K562 (cell line): ENCODE data around the gene RNU1-4. TPM values are rescaled to one million over a fixed set of nuclear protein-coding genes. Genes with fewer than 3 reads are reported as not detected.

ENCODE experiments used
- ATAC-seq: fragments of 200-7000 bp; cut with Tn5 transposase; 3 replicates; pipeline ENCODE4 v1.9.1; 2020; ENCODE audit warnings: moderate library complexity
- BruUV-seq: library from RNA; stranded (reverse); fragments of 400-500 nt; replicated peaks from 2 replicates; lab custom pipeline; 2021; lab: Mats Ljungman, UMichigan
- CTCF ChIA-PET: fragments of 300-600 bp; formaldehyde crosslinking; extraction: SDS; loops from one replicate; lab custom pipeline; 2021; ENCODE audit warnings: low intra/inter-chr PET ratio; lab: Yijun Ruan, JAX
- POLR2A ChIA-PET: fragments of 300-600, 350-650 bp; sonication (Branson Sonifier 250); formaldehyde crosslinking; extraction: SDS; loops from one replicate; lab custom pipeline; 2021; ENCODE audit warnings: antibody characterized with exemption, inconsistent platforms; lab: Yijun Ruan, JAX
- DNase-seq, 4 experiments: peaks; one replicate each; pipeline versions ENCODE4 v3.0.0 to v3.0.0-alpha.2; 2011 to 2018; ENCODE audit warnings: low spot score in 3 of 4, mixed read lengths in 3 of 4; ENCODE audit errors: extremely low read depth in 1 of 4
- FAIRE-seq: peaks from 2 replicates; lab custom pipeline; 2011; peaks lifted over from hg19 to GRCh38; lab: Jason Lieb, UNC
- H2AFZ ChIP-seq: 2 replicates; pipeline ENCODE4 v1.6.0; 2011; ENCODE audit warnings: low read depth, low read length, control low read depth, inconsistent platforms
- H3K27ac ChIP-seq: fragments of 200-600 bp; 3 replicates; pipeline ENCODE4 v1.8.0; 2011; ENCODE audit warnings: low read depth, mild to moderate bottlenecking, control low read depth, inconsistent platforms, low read length, moderate library complexity, mixed read lengths; ENCODE audit errors: extremely low read depth
- H3K27me3 ChIP-seq, 2 experiments: fragments of 300-600 bp in 1 of 2; 2 replicates in 1 of 2; 3 replicates in 1 of 2; pipeline versions ENCODE4 v1.6.0 to v1.8.0; 2011; ENCODE audit warnings: inconsistent platforms in 2 of 2, low read length in 2 of 2, mild to moderate bottlenecking in 1 of 2, mixed read lengths in 1 of 2, moderate library complexity in 1 of 2; ENCODE audit not compliant: control insufficient read depth in 2 of 2, insufficient read depth in 2 of 2
- H3K36me3 ChIP-seq: fragments of 300-600 bp; 3 replicates; pipeline ENCODE4 v1.8.0; 2011; ENCODE audit warnings: mild to moderate bottlenecking, low read length, inconsistent platforms; ENCODE audit not compliant: control insufficient read depth, insufficient read depth
- H3K4me1 ChIP-seq, 2 experiments: fragments of 200-600 bp in 1 of 2; replicated peaks in 1 of 2; 2 replicates in 1 of 2; 3 replicates in 1 of 2; pipeline versions ENCODE4 v1.5.1 to v1.8.0; 2011; ENCODE audit warnings: inconsistent platforms in 2 of 2, low read length in 2 of 2, mild to moderate bottlenecking in 1 of 2, mixed read lengths in 1 of 2, moderate library complexity in 1 of 2; ENCODE audit not compliant: control insufficient read depth in 2 of 2, insufficient read depth in 2 of 2
- H3K4me2 ChIP-seq: 2 replicates; pipeline ENCODE4 v1.6.1; 2011; ENCODE audit warnings: low read length, control low read depth, inconsistent platforms, mixed read lengths; ENCODE audit not compliant: insufficient read depth
- H3K4me3 ChIP-seq: fragments of 200-600 bp; sonication (generic), shearing (Covaris generic); 2 replicates; pipeline ENCODE4 v1.5.1; 2016; ENCODE audit warnings: control low read depth, inconsistent platforms
- H3K79me2 ChIP-seq: fragments of 200-600 bp; 3 replicates; pipeline ENCODE4 v1.8.0; 2011; ENCODE audit warnings: low read length, inconsistent platforms; ENCODE audit not compliant: control insufficient read depth, insufficient read depth
- H3K9ac ChIP-seq, 2 experiments: 2 replicates each; pipeline versions ENCODE4 v1.6.0 to v1.6.1; 2011; ENCODE audit warnings: low read depth in 2 of 2, low read length in 2 of 2, control low read depth in 1 of 2, inconsistent platforms in 1 of 2, mild to moderate bottlenecking in 1 of 2, mixed read lengths in 1 of 2; ENCODE audit not compliant: insufficient read depth in 1 of 2
- H3K9me1 ChIP-seq: one replicate; pipeline ENCODE4 v1.6.0; 2011; ENCODE audit warnings: inconsistent platforms, mild to moderate bottlenecking, low read length, moderate library complexity; ENCODE audit not compliant: control insufficient read depth, insufficient read depth
- H3K9me3 ChIP-seq: replicated peaks from 2 replicates; pipeline ENCODE4 v1.5.1; 2011; ENCODE audit warnings: low read depth, low read length, inconsistent platforms; ENCODE audit not compliant: control insufficient read depth, insufficient read depth
- H4K20me1 ChIP-seq: replicated peaks from 2 replicates; pipeline ENCODE4 v1.6.1; 2011; ENCODE audit warnings: low read length, inconsistent platforms, mixed read lengths; ENCODE audit not compliant: control insufficient read depth, insufficient read depth
- CTBP1 ChIP-seq: fragments of 450-650 bp; IDR thresholded peaks from 2 replicates; pipeline ENCODE4 v1.6.1; 2016; ENCODE audit warnings: borderline replicate concordance
- E2F8 ChIP-seq: fragments of 450-650 bp; IDR thresholded peaks from 2 replicates; pipeline ENCODE4 v1.7.1; 2018; ENCODE audit warnings: mild to moderate bottlenecking, low read depth; ENCODE audit not compliant: partially characterized antibody
- ETV6 ChIP-seq, 3 experiments: fragments of 150-350 bp in 1 of 3; sonication (generic) in 1 of 3; formaldehyde crosslinking in 1 of 3; IDR thresholded peaks; 2 replicates each; pipeline versions ENCODE4 v1.6.1 to v1.8.0; 2014 to 2022; ENCODE audit warnings: borderline replicate concordance in 2 of 3, low read depth in 2 of 3, antibody characterized with exemption in 1 of 3, low read length in 1 of 3, mild to moderate bottlenecking in 1 of 3, missing genetic modification reagents in 1 of 3
- POLR3A ChIP-seq: IDR thresholded peaks from 2 replicates; pipeline ENCODE4 v1.6.1; 2011; ENCODE audit warnings: borderline replicate concordance, mild to moderate bottlenecking, moderate library complexity; ENCODE audit not compliant: insufficient read length, insufficient read depth; ENCODE audit errors: extremely low read depth
- ZBTB26 ChIP-seq: fragments of 450-650 bp; formaldehyde crosslinking; IDR thresholded peaks from 2 replicates; pipeline ENCODE4 v1.4.0; 2022; ENCODE audit warnings: missing genetic modification characterization
- ZFP91 ChIP-seq: sonication (generic); formaldehyde crosslinking; IDR thresholded peaks from 2 replicates; pipeline ENCODE4 v1.8.0; 2022; ENCODE audit warnings: mild to moderate bottlenecking, missing genetic modification reagents
- WGBS: fragments of 100-300 bp; shearing (Covaris generic); methylation state at CpG from one replicate; pipeline ENCODE4 v1.1.6; 2016; ENCODE audit warnings: low coverage, mixed read lengths; ENCODE audit not compliant: insufficient coverage; ENCODE audit errors: missing lambda C conversion rate; 5-methylcytosine and 5-hydroxymethylcytosine counted together
- in situ Hi-C: fragments of 300-500 bp; cut with MboI; formaldehyde crosslinking; loops from 4 replicates; pipeline ENCODE4 v1.15.0; 2018; ENCODE audit warnings: inconsistent platforms, mixed read lengths
- intact Hi-C: fragments of 100-400 bp; cut with micrococcal nuclease; formaldehyde crosslinking; loops from 2 replicates; pipeline ENCODE4 v1.14.2; 2022
- polyA plus RNA-seq, 8 experiments: library from polyadenylated mRNA; depleted of rRNA in 4 of 8; stranded (reverse) in 5 of 8; unstranded in 3 of 8; fragments of >200 nt; fragmentation: Nextera tagmentation in 2 of 8; fragmentation: Illumina TruSeq in 1 of 8; extraction: Ambion mirVana in 2 of 8; extraction: Trizol in 1 of 8; gene quantifications; 2 replicates each; pipeline versions ENCODE4 v1.2.1 to v1.2.3, GENCODE V29; 2011 to 2014; ENCODE audit warnings: inconsistent platforms in 1 of 8, missing spikeins in 1 of 8
- total RNA-seq, 7 experiments: library from RNA; depleted of rRNA in 6 of 7; stranded (reverse); fragments of >200 nt in 6 of 7; fragmentation: Illumina TruSeq in 2 of 7; extraction: Trizol in 2 of 7; gene quantifications; 2 replicates each; pipeline versions ENCODE4 v1.2.1 to v1.2.3, GENCODE V29; 2011 to 2021; ENCODE audit warnings: low replicate concordance in 1 of 7
- TF ChIP-seq, protein P1 (sequence below): fragments of 450-650 bp; IDR thresholded peaks from 2 replicates; pipeline ENCODE4 v1.6.1; 2017; ENCODE audit warnings: mild to moderate bottlenecking, moderate library complexity
- TF ChIP-seq, protein P2 (sequence below): IDR thresholded peaks from 3 replicates; pipeline ENCODE4 v1.6.1; 2011; ENCODE audit warnings: borderline replicate concordance, mild to moderate bottlenecking; ENCODE audit not compliant: insufficient read length, insufficient read depth

The RNU1-4 gene
- total and polyA plus RNA-seq, 9 of the 15 experiments (the other 6 are each of a cell fraction or from before 2014, with no cell fraction given) = under 0.01 to 32,823 (median 2,538) TPM; not detected in 4

DNA sequence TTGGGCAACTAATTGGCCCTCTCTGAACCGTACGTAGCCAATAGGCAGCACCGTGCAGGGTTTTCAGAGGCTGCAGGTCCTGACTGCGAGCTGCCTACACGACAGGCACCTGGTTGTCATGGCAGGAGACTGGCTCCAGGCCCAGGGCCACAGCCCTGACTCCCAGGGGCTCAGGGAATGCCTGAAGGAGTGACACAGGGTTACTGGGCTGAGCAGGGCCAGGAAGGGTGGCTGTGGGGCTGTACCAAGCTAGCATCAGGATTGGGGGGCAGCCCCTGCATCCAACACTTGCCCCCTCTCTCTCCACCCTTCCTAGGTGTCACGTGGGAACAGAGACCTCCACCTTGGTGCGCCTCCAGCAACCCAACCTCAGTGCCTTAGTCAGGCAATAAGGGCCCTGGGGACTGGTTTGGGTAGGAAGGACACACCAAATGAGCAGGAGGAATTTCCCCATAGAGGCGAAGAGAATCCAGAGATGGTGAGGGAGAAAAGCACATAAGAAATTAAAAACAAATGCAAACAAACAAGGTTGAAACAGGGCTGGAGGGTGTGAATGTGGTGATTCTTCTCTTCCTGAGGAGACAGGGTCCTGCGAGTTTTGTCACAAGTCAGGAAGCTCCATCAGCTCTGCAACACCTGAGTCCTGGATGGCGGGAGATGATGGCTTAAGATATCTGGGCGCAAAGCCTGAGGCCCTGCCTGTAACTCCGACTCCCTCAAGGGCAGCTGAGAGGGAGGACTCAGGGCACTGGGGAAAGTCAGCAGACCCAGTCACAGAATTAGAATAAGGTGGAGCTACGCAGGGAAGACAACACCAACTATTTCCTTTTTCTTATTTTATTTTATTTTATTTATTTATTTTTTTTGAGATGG lies 19.7 kb upstream of the RNU1-4 start:
- intact Hi-C loops = no loop called here
- ATAC-seq = peak; percentile 23; the same call in 2 of the 3 replicates
- Histone ChIP-seq H3K27ac (no peak overlapping the region), H3K4me3 (no peak overlapping the region), H3K27me3 (no peaks in the 10 kb centered on the region; a peak in 2 of 5 replicates), H2AFZ (peak overlapping the region; percentile 24; the same call in 1 of the 2 replicates), H3K9me1 (no peaks in the 10 kb centered on the region), H3K9ac (peak overlapping the region in 1 of 2 experiments; percentile 46; a peak in 1 of 4 replicates), H3K79me2 (no peaks in the 10 kb centered on the region), H4K20me1 (no peaks in the 10 kb centered on the region), H3K4me1 (peaks cover 10 to 47% of the 10 kb centered on the region in 2 experiments; a peak in 4 of 5 replicates), H3K9me3 (no peaks in the 10 kb centered on the region), H3K36me3 (no peaks in the 10 kb centered on the region), H3K4me2 (no peak overlapping the region)
- 53% methylated on average over 13 of the region's 13 CpGs for WGBS
- in situ Hi-C loops = loop anchor here (10.0 kb wide), 1 partner anchor 176 kb away; no protein-coding TSS in a partner anchor
- DNase-seq = peak; percentile 15 to 38 (median 20)
- no TSS peak for BruUV-seq
- ChIA-PET CTCF (interaction anchor here (0.6 kb wide), 1 partner anchor 96 kb away, joined by 3 read pairs; no protein-coding TSS in a partner anchor), POLR2A (interaction anchor here (0.6 kb wide), 1 partner anchor 1052 kb away, joined by 3 read pairs; no protein-coding TSS in a partner anchor)
- FAIRE-seq = no peak
- TF ChIP-seq ZBTB26 (CRISPR knock-in tag) = no peak
- no peak for TF ChIP-seq POLR3A
- TF ChIP-seq, protein P1, sequence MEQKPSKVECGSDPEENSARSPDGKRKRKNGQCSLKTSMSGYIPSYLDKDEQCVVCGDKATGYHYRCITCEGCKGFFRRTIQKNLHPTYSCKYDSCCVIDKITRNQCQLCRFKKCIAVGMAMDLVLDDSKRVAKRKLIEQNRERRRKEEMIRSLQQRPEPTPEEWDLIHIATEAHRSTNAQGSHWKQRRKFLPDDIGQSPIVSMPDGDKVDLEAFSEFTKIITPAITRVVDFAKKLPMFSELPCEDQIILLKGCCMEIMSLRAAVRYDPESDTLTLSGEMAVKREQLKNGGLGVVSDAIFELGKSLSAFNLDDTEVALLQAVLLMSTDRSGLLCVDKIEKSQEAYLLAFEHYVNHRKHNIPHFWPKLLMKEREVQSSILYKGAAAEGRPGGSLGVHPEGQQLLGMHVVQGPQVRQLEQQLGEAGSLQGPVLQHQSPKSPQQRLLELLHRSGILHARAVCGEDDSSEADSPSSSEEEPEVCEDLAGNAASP = no peak
- no peak for TF ChIP-seq ETV6 (IDR thresholded peaks at IDR 0.05; ENCODE audit: borderline replicate concordance in 1 of 2, low read depth in 2 of 2, low read length in 1 of 2)
- no peak for TF ChIP-seq ETV6 (CRISPR knock-in tag; IDR thresholded peaks at IDR 0.05; ENCODE audit: borderline replicate concordance)
- TF ChIP-seq CTBP1 = 0 out of 2 replicates have a peak, but pooled peaks have one; percentile 32
- TF ChIP-seq E2F8 = peak; percentile 77
- TF ChIP-seq ZFP91 = no peak
- TF ChIP-seq, protein P2, sequence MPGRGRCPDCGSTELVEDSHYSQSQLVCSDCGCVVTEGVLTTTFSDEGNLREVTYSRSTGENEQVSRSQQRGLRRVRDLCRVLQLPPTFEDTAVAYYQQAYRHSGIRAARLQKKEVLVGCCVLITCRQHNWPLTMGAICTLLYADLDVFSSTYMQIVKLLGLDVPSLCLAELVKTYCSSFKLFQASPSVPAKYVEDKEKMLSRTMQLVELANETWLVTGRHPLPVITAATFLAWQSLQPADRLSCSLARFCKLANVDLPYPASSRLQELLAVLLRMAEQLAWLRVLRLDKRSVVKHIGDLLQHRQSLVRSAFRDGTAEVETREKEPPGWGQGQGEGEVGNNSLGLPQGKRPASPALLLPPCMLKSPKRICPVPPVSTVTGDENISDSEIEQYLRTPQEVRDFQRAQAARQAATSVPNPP = no peak
